ENCODE results near the gene VAV2.

Gene VAV2

DNA sequence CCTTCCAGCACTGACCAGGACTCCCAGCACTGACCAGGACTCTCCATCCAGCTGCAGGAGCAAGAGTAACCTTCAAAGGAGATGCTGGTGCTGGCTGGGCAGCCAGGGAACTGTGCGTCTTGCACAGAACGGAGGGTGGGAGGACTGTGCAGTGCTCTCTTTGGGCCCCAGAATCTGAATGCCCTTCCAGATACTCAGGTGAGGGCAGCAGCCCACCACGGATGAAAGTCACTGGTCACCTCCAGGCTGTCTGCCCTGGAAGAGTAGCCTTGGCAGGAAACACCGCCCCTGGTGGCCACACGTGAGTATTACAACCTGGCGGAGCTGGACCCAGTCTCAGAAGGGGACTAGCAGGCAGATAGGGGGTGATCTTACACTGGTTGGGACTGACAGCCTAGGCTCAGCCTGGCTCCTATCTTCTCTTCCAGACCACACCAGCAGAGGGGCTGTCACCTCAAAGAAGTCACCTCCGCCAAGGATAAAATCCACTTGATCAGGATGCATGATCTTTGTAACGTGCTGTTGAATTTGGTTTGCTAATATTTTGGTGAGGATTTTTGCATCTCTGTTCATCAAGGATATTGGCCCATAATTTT, 249.2 kb downstream of the VAV2 start:
- peak; percentile 55 for DNase-seq (ENCODE audit: low read depth, low spot score)

DNA sequence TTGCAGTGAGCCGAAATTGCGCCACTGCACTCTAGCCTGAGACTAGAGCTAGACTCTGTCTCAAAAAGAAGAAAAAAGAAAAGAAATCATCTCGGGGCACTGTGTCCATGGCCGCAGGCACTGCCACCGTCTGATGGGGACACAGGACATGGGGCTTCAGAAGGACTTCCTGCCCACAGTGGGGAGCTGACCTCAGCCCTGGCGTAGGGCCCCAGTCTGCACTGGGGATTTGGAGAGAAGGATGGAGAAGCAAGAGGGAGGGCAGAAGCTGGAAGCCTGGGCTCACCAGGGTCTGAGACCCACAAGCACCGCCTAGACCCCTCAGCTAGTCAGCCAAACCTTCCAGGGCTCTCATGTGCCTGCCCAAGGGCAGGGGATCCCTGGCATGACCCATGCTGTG, 249.9 kb downstream of the VAV2 start:
- no peak for DNase-seq (ENCODE audit: low read depth, low spot score)

DNA sequence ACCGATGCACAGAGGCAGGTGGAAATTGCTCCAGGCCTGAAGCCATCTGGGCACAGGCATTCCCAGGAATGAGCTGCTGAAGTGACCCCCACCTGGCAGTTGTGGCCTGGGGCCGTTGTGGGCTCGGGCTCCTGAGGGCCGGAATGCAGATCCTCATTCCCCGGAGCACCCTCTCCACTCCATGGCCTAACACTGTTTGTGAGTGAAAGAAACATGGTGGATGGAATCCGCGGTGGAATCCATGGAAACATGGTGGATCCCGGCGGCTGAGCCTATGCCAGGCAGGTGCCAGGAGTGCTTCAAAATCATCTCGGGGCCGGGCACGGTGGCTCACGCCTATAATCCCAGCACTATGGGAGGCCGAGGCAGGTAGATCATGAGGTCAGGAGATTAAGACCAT, 250.4 kb downstream of the VAV2 start:
- no peak for DNase-seq (ENCODE audit: low read depth, low spot score)

GRCh38 chr9:133740911-133741310, 251.2 kb downstream of the VAV2 start:
- DNase-seq (ENCODE audit: low read depth, low spot score) = no peak

GRCh38 chr9:133739408-133740280, 252.5 kb downstream of the VAV2 start:
- no peak for DNase-seq (ENCODE audit: low read depth, low spot score)

- DNase-seq (ENCODE audit: low read depth, low spot score) = no peak
These were observed 253.4 kb downstream of the VAV2 start for GRCh38 chr9:133738640-133739225.

- DNase-seq (ENCODE audit: low read depth, low spot score) = no peak
These were observed 254.1 kb downstream of the VAV2 start, which contains the start of gene SARDH for GRCh38 chr9:133737774-133738639. TSS of gene SARDH (minus strand) at chr9:133738352. CDS start at chr9:133734173, 4,179 bp downstream.

GRCh38 chr9:133737071-133737773, 254.9 kb downstream of the VAV2 start:
- no peak for DNase-seq (ENCODE audit: low read depth, low spot score)

DNA sequence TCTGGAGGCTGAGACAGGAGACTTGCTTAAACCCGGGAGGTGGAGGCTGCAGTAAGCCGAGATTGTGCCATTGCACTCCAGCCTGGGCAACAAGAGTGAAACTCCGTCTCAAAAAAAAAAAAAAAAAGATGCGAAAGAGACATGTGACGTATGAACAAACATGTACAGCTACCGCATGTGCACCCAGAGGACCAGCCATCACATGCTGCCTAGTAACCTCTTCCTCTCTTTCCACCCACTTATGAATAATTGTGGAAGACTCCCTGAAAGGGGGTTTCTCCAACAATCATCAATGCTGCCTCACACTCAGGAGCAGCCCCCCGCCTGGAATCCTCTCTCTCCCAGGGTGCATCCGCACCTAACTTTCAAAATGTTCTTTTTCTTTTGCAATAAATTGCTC, 256.2 kb downstream of the VAV2 start:
- DNase-seq (ENCODE audit: low read depth, low spot score) = no peak

DNA sequence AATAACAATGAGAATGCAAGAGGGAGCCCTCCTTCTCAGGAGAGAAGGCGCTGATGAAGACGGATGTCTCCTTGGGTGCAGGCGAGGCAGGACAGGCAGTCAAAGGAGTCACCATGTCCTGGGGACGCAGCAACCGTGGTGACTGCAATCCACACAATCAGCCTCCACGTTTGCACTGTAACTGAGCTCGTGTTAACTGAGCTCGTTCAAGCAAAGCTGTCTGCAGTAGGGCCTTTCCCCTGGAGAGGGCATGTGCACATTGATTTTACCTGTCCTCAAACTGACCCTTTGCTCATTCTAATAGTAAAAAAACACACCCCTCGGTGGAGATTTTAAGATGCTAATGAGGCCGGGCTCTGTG, 256.7 kb downstream of the VAV2 start:
- no peak for DNase-seq (ENCODE audit: low read depth, low spot score)

- DNase-seq (ENCODE audit: low read depth, low spot score) = no peak
These were observed 257.3 kb downstream of the VAV2 start for GRCh38 chr9:133734590-133735414.

DNA sequence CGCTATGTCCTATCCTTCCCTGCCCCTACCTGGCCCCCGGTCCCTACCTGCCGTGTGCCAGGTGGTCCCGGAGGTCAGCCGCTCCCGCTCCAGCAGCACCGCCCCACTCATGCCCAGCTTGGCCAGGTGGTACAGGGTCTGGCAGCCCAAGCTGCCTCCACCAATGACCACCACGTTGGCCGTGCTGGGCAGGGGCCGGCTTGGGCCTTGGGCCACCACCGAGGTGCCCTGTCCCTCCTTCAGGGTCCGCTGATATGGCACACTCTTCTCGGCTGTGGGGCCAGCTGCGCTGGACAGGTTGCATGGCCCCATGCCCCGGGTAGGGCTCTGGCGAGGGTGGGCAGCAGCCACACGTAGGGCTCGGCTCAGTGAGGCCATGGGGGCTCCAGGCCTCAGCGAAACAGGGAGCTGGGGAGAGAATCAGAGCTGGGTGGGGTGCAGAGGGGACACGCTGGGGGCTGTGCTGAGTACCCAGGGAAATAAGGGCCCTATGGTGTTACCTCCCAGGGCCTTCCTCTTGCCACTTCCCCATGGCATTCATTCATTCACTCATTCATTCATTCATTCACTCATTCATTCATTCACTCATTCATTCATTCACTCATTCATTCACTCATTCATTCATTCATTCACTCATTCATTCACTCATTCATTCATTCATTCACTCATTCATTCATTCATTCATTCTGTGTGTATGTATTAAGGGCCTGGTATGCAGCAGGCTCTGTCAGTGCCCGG, 258.2 kb downstream of the VAV2 start:
- DNase-seq (ENCODE audit: low read depth, low spot score) = no peak

DNA sequence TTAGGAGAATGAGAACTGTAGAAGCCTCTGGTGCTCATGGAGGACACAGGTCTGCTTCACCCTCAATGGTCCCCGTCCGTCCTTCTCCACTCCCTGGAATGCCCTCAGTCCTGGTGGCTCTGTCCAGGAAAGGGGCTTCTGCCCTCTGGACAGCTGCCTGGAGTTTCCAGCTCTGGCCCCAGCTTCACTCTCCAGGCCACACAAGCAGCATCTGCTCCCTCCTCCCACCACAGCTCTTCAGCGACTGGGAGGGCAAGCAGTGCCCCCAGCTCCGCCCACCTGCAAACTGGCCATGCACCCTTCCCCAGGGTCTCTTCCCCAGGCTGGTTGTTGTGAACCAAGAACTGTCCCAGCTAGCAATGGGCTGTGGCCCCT, 258.7 kb downstream of the VAV2 start:
- DNase-seq (ENCODE audit: low read depth, low spot score) = no peak

DNA sequence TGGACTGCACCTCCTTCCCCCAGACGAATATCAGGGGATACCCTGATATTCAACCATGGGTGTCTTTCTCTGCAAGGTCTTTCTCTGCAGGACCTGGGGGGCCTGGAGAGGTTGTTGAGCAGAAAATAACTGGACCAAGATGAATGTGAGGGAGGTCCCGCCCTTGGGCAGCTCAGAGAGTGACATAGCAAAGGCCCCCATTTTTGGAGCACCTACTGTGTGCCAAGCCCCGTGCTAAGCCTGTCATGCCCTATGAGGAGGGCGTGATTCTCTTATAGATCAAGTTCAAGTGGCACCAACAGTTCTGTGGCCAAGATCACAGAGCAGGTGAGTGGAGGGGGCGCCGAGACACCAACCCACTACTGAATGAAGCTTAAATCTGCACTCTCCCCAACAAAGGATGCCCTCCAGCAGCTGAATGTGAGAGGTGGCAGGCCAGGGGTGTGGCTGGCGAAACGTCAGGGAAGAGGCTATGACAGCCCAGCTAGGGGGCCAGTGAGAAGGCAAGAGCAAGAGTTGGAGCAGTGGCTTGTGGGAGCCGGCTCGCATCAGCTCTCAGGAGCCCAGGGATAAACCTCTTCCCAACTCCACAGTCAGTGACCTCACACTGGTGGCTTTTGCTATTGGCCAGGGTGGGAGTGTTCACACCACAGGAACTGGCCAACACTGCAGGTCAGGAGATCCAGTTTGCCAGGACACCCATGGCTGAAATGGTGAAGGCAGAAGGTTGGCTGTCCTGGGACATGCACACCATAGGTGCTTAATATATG, 259.3 kb downstream of the VAV2 start:
- no peak for DNase-seq (ENCODE audit: low read depth, low spot score)

GRCh38 chr9:133731876-133732638, 260.1 kb downstream of the VAV2 start:
- no peak for DNase-seq (ENCODE audit: low read depth, low spot score)

DNA sequence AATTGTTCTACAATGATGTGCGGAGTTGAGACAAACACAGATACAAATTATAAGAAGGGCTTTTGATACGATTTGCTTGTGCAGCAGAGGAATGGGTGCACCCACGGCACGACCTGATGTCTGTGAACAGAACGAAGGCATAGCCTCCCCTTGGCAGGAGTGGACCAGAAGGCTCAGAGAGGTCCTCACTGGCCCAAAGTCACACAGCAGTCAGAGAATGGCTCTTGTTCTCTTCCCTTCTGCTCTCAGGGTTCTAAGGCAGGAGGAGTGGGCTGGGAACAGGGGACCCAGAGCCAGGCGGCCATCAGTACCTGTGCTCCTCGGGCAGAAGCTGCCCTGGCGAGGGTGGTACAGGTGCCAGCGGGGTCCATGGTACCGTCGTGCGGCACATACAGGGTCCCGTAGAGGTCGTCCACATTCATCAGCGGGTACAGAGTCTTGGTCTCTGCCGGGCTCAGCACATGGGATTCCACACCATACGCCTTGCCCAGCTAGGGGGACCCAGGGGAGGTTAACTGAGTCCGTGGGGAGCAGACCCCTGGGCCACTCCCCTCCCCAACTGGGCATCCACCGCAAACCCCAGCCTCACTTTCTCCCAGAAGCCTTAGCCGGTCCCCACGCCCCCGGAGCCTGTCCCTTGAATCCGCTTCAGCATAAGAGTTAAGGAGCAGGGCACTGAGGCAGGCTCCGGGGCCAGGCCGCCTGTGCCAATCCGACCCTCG, 261.0 kb downstream of the VAV2 start:
- no peak for DNase-seq (ENCODE audit: low read depth, low spot score)

- no peak for DNase-seq (ENCODE audit: low read depth, low spot score)
These were observed 262.4 kb downstream of the VAV2 start for GRCh38 chr9:133729617-133730281.
